Measurements from ENCODE around the gene PRKN.

Gene PRKN
- 0.10 to 3.1 (median 1.3) reads per million in 4 experiments for total RNA-seq

DNA sequence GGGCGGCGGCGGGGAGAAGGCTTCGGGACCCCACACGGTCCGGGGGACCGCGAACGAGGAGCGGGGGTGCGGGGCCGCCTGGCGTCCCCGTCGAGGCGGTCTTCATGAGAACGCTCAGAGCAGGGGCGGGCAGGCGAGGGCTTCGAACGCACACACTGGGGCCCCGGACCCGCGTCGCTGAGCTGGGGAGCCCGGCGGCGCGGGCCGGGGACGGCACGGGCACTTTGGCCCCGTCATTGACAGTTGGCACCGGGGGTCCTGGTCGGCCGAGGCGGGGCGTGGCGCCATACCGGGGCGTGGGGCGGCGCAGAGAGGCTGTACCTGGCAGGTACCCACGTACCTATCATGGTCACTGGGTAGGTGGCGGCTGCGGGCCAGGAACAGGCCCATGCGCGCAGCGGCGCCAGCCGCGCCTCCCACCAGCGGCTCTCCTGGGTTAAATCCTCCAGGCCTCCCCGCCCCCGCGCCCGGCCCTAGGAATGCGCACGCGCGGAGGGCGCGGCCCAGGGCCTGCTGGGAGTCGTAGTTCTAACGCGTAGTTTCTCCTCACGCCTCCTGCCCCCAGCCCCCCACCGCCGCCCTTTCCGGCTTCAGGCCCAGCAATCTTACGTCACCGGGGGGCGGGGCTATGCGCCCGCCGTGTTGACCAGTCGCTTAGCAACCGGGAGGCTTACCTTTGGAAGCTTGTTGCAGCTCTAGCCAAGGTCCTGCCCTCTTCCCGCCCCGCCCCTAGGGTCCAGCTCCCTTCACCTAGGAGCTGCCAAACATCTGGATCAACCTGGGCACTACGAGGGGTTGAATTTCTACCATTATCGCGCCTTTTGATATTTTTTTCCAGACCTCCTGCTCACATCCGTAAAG, at the start of gene PRKN, which contains the start of gene PACRG:
TSS of gene PRKN (minus strand) at position 445 of the 861 bp plus-strand sequence.
TSS of gene PACRG (plus strand) at position 653 of the 861 bp plus-strand sequence.
- peak; percentile 93 for DNase-seq

DNA sequence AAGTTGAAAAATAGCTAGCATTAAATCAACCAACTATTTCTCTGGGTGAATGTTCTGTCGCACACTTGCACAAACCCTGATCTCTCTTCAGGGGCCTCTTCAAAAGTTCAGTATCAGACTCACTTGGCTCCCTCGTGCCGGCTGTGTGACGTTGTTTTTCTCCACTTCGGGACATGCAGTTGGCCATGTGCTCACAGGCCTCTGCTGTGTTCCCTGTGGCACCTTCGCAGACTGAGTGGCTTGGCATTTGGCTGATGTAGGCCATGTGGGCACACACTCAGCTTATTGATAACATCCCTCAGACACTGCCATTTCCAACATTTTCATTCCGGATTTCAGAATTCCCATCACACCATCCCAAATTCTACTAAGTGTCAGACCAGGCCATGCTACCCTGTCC, 49.5 kb upstream of the PRKN start:
- no peak for DNase-seq

GRCh38 chr6:162773996-162774395, 46.4 kb upstream of the PRKN start:
- DNase-seq: no peak

DNA sequence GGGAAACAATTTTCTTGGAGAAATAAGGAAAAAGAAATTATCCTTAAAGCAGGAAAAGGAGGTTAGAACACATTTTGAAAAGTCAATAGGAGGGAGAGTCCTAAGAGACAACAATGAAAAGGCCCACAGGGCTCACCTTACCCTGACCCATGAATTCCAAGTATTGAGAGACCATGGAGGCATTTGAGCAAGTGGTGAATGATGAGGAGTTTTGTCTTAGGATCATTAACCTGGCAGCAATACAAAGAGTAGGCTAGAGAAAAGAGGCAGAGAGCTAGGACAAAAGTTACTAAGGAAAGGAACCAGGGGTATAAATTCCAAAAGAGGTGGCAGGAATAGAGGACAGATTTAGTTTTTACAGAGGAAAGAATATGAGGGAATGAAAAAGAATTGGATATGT, 44.9 kb upstream of the PRKN start:
- no peak for DNase-seq

GRCh38 chr6:162770955-162771354, 43.4 kb upstream of the PRKN start:
- DNase-seq: no peak

DNA sequence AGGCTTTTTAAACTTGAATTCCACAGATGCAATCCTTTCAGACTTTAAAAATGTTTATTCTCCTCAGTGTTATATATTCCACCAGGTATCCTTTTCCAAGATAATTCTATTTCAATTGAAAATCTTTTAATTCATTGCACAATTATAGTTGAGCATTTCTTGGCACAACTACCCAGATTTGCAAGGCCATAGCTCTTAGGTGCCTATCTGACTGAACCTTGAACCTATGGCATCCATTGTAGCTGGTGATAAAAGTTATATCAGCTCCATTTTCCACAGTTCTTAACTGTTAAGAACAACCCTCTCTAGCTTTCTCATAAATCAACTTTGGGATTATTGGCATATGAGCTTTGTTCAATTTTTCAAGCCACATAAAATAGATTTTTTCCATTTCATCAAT, 42.6 kb upstream of the PRKN start:
- DNase-seq: no peak

DNA sequence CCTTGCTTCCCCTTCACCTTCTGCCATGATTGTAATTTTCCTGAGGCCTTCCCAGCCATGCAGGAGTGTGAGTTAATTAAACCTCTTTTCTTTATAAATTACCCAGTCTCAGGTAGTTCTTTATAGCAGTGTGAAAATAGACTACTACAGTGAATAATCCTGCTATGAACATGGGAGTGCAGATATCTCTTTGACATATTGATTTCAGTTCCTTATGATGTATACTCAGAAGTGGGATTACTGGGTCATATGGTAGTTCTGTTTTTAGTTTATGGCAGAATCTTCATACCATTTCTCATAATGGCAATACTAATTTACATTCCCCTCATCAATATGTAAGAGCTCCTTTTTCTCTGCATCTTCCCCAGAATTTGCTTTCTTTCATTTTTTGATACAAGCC, 26.2 kb upstream of the PRKN start:
- no peak for DNase-seq

GRCh38 chr6:162751211-162751859, 23.8 kb upstream of the PRKN start:
- no peak for DNase-seq

DNA sequence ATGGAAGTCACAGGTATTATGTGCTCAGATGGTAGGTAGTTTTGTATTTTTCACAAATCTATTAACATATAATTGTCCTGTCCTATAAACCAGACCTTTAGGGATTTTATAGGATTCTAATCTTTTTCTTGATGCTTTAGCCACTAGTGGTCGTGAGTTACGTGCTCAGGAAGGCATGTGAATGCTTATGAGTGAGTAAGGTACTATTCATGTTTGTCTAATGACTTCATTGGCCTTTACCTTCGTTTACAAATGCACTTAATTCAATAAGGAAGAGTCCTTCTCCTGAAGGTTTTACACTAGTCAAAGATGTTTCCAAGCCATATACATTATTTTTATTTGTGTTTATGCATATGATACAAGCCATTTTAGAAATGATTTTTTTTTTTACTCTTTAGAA, 23.2 kb upstream of the PRKN start:
- no peak for DNase-seq

- no peak for DNase-seq
Observed at GRCh38 chr6:162736961-162737360, 9.4 kb upstream of the PRKN start.

- no peak for DNase-seq
Observed at GRCh38 chr6:162733489-162733888, 5.9 kb upstream of the PRKN start.

DNA sequence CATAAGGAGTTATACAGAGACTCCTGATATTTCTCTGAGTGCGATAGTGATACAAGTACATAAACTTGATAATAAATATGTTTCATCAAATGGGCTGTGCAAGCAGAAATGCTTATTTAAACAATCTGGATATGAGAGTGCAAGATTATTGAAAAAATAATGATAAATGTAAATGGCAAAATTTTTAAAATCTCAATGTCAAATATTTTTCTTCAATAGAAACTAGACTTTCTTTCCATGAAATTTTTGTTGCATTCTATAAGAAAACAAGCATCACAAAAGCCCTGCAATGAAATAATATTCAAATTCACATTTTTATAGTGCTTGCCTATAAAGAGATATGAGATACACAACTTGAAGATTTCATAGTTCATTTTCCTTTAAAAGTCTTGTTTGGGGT, 2.9 kb upstream of the PRKN start:
- DNase-seq: no peak

DNA sequence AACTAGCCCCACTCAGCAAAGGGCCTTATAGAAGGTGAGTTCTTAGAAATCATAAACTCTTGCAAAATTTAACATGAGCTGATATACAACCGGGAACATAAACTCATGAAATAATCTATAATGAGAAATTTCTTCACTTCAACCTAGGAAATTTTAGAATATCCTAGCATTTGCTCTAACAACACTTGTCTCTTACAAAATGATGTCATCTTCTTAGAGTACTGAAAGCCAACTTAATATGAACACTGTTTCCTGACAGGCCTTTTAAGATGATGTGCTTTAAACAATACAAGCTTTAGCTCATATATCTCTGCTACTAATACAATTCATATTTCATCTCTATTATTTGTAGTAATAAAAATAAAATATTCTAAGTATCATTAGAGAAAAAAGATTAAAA, 1.1 kb upstream of the PRKN start:
- no peak for DNase-seq

DNA sequence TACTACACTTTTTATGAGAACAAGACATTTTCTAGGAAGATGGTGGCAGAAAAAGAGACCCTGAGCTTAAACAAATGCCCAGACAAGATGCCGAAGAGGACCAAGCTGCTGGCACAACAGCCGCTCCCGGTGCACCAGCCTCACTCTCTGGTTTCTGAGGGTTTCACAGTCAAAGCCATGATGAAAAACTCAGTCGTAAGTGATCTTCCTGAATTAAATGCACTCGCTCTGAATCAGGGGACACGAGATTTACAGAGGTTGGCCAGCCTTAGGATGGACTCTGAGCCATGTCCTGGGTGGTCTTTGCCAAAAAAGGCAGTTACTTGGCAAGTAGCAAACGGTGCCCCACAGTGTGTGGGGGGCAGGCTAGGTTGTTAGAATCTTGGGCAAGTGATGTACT, 631 bp upstream of the PRKN start:
- no peak for DNase-seq

DNA sequence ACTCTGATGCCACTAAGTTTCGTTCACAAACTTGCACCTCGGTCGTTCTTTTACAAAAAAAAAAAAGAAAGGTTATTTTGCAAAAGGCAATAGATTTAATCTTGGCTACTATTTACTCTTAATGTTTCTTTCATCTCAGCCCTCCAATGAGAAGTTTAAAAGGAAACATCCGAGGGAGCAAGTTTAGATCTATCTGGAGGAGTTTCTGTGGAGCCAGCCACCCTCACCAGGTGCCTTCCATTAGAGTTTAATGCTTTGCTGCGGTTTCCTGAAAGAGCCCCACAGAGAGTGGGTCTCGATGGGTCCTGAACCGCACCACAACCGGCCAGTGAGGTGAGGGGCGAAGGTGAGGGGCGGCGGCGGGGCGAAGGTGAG, 632 bp downstream of the PRKN start:
- no peak for DNase-seq

- DNase-seq: no peak
Observed at GRCh38 chr6:162722633-162723032, 4.9 kb downstream of the PRKN start.

DNA sequence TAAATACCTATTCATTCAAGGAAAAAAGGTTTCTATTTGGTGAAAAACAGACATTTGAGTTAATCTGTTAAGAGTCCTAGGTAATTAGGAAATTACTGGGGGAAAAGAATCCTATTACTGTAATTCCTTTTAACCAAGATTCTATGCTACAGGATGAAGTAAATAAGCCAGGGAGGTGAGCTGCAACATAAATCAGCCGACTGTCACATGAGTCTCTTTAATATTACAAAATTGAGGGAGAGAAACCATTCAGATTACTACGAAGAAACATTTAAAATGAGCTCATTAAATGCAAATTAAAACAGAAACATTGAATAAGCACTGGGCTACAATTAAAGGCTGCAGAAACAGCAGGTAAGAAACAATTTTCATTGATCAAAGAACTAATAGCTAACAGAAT, 5.3 kb downstream of the PRKN start:
- no peak for DNase-seq

DNA sequence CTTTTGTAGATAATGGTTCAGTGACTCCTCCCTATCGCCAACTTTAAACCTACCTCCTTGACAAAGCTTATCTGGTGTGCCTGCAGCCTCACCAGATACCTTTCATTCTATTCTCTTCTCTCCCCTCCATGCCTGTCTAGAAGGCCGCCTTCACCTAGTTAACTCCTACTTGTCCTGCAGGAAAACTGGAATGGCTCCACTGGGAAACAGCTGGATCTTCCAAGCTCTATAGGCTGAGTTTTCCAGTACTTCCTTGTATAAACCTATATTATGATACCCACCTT, 6.2 kb downstream of the PRKN start:
- no peak for DNase-seq

DNA sequence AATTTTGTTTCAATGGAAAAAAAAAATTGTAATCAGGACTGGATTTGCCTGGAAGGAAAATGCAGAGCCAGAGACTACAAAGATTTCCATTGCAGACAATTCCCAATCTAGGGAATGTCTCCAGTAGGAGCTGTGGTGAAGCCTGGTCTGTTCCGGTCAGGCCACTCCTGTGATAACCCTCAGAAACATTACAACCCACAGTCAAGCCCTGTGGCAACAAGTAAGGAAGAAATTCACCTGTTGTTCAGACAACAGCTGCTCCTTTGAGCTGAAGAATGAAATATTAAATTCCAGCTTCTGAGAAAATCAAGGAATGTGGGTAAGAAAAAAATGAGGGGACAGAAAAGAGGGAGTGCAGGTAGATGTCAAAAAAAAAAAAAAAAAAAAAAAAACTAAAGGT, 8.0 kb downstream of the PRKN start:
- DNase-seq: no peak

- no peak for DNase-seq
Observed at GRCh38 chr6:162715601-162716000, 12.0 kb downstream of the PRKN start.

DNA sequence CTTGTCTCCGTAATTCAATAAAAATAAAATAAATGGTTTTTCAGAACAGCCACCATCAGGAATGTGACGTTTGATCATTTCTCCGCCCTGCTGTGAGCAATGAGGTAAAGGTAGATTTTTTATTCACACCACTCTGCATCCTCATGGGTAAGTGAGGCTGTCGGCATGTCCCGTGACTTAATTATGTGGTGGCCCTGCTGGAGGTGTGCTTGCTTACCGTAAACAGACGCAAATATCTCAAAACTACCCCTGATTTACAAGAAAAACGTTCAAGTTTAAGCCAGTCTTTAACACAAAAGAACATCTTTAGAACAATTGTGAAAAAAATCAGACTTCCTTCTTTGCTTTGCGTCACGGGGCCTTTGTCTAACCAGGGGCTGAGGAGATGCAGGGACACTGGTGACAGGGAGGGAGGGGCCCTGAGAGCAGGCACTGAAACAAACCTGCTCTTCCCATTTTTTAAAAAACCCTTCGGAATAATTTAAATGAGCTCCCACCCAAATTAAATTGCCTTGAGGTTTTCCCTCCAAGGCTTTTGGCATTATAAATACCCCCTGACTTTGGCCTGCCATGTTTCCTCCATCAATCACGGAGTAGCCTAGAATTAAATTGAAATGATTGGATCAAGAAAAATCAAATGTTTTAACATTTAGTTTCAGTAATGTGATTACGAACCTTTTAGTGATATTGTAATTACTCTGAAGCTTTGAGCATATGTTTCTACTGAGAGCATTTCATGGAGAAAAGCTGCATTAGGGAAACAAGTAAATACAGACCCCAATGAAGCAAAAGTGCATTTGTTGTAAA, 13.4 kb downstream of the PRKN start:
- no peak for DNase-seq

DNA sequence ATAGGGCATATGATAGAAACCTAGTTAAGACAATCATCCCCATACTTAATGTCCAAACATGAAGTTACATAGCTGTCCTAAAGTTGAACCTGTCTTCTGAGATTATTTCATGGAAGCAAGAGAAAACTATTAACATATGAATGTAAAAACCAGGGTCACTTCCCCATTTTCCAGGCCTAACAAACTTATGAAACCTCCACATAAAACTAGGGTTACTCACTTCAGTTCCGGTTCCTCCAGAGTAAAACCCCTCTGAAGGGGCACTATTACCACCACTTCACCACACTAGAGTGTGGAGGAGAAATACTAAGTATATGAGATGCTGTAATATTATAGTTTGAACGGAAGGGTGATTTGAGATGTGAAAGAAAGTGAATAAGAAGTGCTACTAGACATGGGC, 14.9 kb downstream of the PRKN start:
- DNase-seq: no peak

DNA sequence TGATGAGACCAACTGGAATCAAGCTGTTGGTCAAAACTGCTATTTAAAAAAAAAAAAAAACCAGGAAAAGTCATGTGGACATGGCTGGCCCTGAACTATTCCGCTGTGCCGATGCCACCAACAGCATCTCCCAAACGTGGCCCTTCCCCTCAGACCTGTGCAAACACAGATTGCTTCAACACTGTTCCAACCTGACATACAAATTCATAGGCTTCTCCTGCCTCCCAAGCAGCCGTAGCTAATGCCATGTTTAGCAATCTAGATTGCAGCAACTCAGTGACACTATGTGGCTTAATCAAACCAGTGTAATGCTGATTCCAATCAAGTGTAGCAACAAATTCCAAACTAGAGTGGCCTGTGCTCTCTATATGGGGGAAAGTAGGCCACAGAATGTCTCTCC, 16.2 kb downstream of the PRKN start:
- no peak for DNase-seq

DNA sequence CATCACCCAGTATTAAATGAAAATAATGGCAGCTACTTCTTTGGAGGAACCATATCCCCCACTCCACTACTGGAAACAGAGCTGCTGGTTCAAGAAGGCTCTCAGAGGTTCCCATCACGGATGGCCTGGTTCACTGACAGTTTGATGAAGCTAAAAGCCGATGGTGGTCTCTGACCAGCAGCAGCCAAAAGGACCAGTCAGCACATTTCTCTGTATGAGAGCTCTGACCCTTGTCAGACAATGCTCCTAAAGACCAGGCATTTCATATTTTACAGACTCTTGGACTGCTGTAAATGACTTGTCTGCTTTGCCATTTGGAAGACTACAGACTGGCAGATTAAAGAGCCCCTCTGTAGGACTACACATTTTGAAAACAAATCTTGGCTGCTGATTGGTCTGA, 16.6 kb downstream of the PRKN start:
- DNase-seq: no peak
